ENCODE results near the gene NFATC2IP.

- TF ChIP-seq FOXP2 (optimal IDR thresholded peaks at IDR 0.05; ENCODE audit: control extremely low read depth, extremely low read length, insufficient read depth) (no peak), EZH2 (IDR thresholded peaks at IDR 0.05) (no peak)
These were observed 41.8 kb downstream of the NFATC2IP start for GRCh38 chr16:28992496-28992895.
